Mucosa of gallbladder (tissue), 1 donor: Measurements from ENCODE around the gene PCED1A. TPM values are rescaled to one million over a fixed set of nuclear protein-coding genes. Genes with fewer than 3 reads are reported as not detected.

Experiments used
- DNase-seq: peaks from one replicate; pipeline ENCODE4 v3.0.0-alpha.2; 2020; ENCODE audit warnings: low spot score
- total RNA-seq: library from RNA; stranded (reverse); gene quantifications from one replicate; pipeline ENCODE4 v1.2.1, GENCODE V29; 2021
- donor health status: DM: no; HTN: no; CAD: no.

The PCED1A gene
- total RNA-seq, 1 donor from 2014 or later, result 48.8 TPM

DNA sequence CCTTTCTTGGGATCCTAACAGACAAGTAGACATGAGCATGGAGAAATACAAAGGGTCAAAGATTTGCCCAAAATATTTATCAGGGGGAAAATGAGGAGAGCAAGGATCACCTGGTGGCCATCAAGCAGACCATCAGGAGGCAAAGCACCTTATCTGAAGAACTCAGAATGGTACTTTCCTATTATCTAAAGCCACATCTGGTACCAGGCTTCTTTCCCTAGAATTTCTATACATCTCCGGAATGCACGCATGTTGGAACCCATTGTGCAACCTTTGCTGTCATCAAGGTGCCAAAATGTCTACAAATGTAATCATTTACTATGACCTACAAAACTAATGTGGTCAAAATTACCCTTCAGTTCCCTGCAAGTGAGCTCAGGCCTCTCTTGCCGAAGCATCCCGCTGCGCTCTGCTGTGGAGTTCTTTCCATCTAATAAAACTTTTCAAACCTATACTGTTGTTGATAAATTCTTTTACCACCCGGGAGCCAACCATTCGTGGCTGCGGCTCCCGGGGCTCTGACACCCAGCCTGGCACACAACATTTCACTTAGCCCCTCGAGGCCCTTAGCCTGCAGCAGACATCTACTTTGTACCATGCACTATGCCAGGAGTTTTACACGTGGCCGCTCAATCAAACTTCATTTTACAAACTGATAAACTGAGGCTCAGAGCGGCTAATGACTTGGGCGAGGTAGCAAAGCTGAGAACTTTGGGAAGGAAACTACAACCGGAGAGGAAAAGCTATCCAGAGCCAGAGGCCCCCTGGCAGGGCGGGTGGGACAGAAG lies 36.2 kb downstream of the PCED1A start:
- DNase-seq, result no peak

DNA sequence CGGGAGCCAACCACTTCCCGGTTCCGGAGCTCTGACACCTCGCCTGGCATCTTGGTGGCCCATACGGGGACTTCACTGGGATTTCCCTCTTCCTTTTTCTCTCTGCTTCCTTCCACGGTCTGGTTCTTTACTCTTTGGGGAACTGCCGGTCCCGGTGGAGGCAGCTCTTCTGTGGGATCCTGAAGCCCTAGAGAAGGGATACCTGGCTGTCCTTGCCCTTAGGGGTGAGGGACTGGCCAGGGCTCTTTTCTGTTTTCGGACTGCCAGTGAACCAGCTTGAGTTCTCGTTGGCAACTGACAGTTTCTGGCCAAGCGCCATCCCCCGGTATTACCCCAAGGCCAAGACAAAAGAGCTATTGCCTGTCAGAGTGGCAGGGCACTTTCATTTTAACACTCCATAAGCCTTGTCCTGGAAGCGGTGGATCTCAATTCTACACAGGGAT lies 39.1 kb downstream of the PCED1A start:
- no peak for DNase-seq

GRCh38 chr20:2800521-2801285 lies 39.8 kb downstream of the PCED1A start, which contains the start of gene CPXM1:
TSS of gene CPXM1 (minus strand) at chr20:2800627. CDS start at chr20:2800572, 55 bp downstream.
- no peak for DNase-seq

GRCh38 chr20:2799688-2800520 lies 40.6 kb downstream of the PCED1A start:
- DNase-seq, result no peak

- DNase-seq, result no peak
These were observed 41.2 kb downstream of the PCED1A start for GRCh38 chr20:2799271-2799670.

DNA sequence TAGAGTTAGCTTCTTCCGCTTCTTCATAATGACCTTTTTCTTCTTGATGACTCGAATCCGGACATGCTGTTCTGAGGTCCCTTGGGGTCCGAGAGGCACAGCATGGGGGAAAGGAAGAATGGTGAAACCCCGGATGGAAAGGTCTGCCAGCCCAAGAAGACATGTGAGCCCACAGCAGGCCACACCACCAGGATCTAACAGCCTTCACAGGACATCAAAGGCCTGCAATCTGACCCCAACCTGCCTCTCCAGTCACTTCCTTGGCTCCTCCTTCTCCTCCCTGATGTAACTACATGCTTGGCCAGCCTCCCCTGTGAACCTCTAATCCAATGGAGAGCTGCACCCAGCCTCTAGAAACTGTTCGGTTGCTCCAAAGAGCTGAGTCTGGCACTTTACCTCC lies 41.6 kb downstream of the PCED1A start:
- no peak for DNase-seq

- DNase-seq, result no peak
These were observed 42.2 kb downstream of the PCED1A start for GRCh38 chr20:2798095-2798805.

GRCh38 chr20:2797136-2797983 lies 43.1 kb downstream of the PCED1A start:
- no peak for DNase-seq

- no peak for DNase-seq
These were observed 44.3 kb downstream of the PCED1A start for GRCh38 chr20:2796011-2796660.

DNA sequence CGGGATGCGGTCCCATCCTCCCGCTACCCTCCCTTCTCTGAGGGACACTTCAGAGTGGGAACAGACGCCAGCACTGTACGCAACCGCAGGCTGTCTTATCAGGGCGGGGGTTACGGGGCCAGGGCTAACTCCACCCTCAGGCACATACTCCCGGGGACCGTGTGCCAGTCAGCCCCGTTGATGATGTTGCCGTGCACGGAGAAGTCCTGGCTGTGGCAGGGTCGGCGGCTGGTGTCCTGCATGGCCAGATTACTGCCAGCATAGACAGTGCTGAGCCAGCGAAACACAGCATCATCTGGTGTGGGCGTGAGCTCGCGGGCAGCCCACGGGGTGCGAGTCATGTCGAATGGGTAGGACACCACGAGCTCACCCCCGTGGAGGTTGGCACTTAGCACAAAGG lies 45.0 kb downstream of the PCED1A start:
- no peak for DNase-seq

DNA sequence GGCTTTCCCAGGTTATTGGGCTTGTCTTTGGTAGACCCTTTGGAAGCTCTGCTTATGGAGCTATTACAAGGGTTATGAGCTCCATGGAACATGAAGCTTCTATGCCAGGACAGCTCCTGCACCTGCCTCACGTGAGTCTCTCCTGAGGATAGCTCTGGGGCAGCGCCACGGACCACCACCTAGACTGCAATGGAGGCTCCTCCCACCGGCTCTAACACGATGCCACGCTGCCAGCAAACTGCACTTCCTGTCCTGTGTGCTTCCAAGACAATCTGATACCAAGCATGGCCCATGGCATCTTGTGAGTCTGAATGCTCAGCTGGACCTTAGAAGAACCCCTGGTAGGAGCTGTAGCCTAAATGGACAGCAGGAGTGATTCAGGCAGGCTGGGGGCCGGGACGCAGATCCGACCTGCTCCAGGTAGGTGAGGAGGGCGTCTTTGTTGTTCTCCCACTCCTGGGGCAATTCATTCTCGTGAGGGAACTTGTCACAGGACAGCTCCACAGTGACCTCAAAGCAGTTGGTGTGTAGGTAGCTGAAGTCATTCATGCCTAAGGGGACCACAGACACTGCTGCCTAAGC lies 45.5 kb downstream of the PCED1A start:
- DNase-seq, result no peak

GRCh38 chr20:2794202-2794748 lies 46.2 kb downstream of the PCED1A start:
- DNase-seq, result no peak

DNA sequence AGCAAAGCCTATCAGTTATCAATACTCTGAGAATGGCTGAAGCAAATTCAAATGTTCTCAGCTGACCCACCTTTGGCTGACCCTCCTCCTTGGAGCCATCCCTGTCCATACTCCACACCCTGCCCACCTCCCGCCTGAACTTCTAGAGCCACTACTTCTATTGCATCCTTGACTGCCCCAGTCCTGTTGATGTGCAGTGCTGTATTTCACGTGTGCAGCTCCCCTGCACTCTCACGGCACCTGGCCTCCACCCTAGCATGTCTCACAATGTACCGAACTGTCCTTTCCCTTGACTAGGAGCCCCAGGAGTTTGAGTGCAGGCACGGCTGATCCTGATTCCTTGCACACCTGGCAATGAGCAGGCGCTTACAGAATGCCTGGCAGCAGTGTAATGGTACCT lies 47.0 kb downstream of the PCED1A start:
- DNase-seq, result no peak

Other genes starting within 250 kb of the PCED1A start
- 82.9 TPM for gene NOP56, start 188.0 kb downstream of the PCED1A start, total RNA-seq
- gene IDH3B, start 176.4 kb downstream of the PCED1A start, total RNA-seq, result 81.0 TPM
- 12.7 TPM for gene EBF4, start 147.9 kb downstream of the PCED1A start, total RNA-seq
- 6.8 TPM for gene CPXM1, start 40.0 kb downstream of the PCED1A start, total RNA-seq
- gene C20orf141, start 25.7 kb downstream of the PCED1A start, total RNA-seq, result not detected
- not detected for gene TMEM239, start 24.3 kb downstream of the PCED1A start, total RNA-seq
- 43.2 TPM for gene VPS16, start 90 bp upstream of the PCED1A start, total RNA-seq
- gene PTPRA, start 32.8 kb upstream of the PCED1A start, total RNA-seq, result 57.5 TPM
- gene GNRH2, start 203.0 kb upstream of the PCED1A start, total RNA-seq, result 0.75 TPM
- 46.6 TPM for gene MRPS26, start 205.4 kb upstream of the PCED1A start, total RNA-seq
- 0.46 TPM for gene OXT, start 231.0 kb upstream of the PCED1A start, total RNA-seq
- not detected for gene AVP, start 244.1 kb upstream of the PCED1A start, total RNA-seq